Progenitor cell of endocrine pancreas (in vitro differentiated cells): Measurements from ENCODE around the gene HNRNPAB. TPM values are rescaled to one million over a fixed set of nuclear protein-coding genes. Genes with fewer than 3 reads are reported as not detected.
"Not testable (repeated sequence)": the region's sequence is repeated elsewhere in the genome, so short reads cannot be mapped to it uniquely, and the experiment has no call there.

Experiments
- DNase-seq: peaks from one replicate; pipeline ENCODE4 v3.0.0; 2021; ENCODE audit warnings: low spot score; ENCODE audit not compliant: unreplicated experiment
- H3K27ac Mint-ChIP-seq: 2 replicates; pipeline ENCODE4 v1.8.0; 2021; ENCODE audit warnings: mild to moderate bottlenecking, moderate library complexity, mixed read lengths
- H3K27me3 Mint-ChIP-seq: 2 replicates; pipeline ENCODE4 v1.8.0; 2021; ENCODE audit warnings: mixed read lengths
- H3K36me3 Mint-ChIP-seq: 2 replicates; pipeline ENCODE4 v1.8.0; 2022; ENCODE audit warnings: mixed read lengths; ENCODE audit not compliant: insufficient read depth
- H3K4me1 Mint-ChIP-seq: 2 replicates; pipeline ENCODE4 v1.8.0; 2021; ENCODE audit warnings: low read depth, mixed read lengths
- H3K4me3 Mint-ChIP-seq: 2 replicates; pipeline ENCODE4 v1.8.0; 2021; ENCODE audit warnings: low read depth, mild to moderate bottlenecking, moderate library complexity, mixed read lengths
- H3K9me3 Mint-ChIP-seq: 2 replicates; pipeline ENCODE4 v1.8.0; 2021; ENCODE audit warnings: low read depth, mixed read lengths
- total RNA-seq: library from RNA; stranded (reverse); gene quantifications from 2 replicates; pipeline ENCODE4 v1.2.1, GENCODE V29; 2021
- TF ChIP-seq, protein P1 (sequence below): fragments of 200-600 bp; sonication (generic); IDR thresholded peaks from one replicate; pipeline ENCODE4 v1.5.0; 2021; ENCODE audit warnings: antibody characterized with exemption, mild to moderate bottlenecking; ENCODE audit not compliant: unreplicated experiment

HNRNPAB gene
- total RNA-seq, 1 donor from 2014 or later = 214 TPM

DNA sequence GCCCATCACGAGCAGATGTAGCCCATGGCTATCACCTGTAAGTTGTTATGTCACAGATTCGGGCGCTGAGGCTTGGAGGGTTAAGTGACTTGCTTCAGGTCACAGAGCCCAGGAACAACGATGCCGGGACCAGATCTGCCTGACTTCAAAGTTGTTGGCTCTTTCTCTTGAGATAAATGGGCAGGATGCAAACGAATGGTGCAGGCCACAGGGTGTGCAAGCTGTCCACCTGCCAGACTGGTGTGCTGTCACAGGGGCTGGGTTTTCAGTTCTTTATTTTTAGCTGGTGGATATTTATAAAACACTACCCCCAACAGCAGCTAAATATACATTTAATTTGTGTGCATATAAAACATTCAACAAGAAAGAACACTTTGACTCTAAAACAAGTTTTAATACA is 45.9 kb downstream of the HNRNPAB start:
- no peak overlapping the region for H3K4me3 Mint-ChIP-seq
- TF ChIP-seq, protein P1, sequence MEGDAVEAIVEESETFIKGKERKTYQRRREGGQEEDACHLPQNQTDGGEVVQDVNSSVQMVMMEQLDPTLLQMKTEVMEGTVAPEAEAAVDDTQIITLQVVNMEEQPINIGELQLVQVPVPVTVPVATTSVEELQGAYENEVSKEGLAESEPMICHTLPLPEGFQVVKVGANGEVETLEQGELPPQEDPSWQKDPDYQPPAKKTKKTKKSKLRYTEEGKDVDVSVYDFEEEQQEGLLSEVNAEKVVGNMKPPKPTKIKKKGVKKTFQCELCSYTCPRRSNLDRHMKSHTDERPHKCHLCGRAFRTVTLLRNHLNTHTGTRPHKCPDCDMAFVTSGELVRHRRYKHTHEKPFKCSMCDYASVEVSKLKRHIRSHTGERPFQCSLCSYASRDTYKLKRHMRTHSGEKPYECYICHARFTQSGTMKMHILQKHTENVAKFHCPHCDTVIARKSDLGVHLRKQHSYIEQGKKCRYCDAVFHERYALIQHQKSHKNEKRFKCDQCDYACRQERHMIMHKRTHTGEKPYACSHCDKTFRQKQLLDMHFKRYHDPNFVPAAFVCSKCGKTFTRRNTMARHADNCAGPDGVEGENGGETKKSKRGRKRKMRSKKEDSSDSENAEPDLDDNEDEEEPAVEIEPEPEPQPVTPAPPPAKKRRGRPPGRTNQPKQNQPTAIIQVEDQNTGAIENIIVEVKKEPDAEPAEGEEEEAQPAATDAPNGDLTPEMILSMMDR = no peak
- H3K27ac Mint-ChIP-seq = no peak overlapping the region
- H3K27me3 Mint-ChIP-seq = peaks cover 3% of the 10 kb centered on the region
- no peaks in the 10 kb centered on the region for H3K36me3 Mint-ChIP-seq
- no peak for DNase-seq
- no peaks in the 10 kb centered on the region for H3K4me1 Mint-ChIP-seq
- H3K9me3 Mint-ChIP-seq = no peaks in the 10 kb centered on the region

DNA sequence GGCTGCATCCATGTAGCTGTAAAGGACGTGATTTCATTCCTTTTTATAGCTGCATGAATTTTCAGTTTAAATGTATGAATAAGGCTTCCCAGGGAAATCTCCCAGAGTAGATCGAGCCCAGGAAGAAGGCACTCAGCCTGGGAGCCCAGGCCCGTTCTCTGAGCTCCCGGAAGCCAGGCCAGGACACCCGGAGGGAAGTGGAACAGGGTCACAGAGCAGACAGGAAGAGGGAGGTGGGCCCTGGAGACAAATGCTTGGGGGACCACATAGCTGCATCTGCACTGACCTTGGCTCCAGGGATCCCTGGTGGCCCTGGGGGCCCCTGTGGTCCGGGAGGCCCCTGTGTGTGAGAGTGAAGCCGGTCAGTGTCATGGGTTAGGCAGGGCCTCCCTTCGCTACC is 47.9 kb downstream of the HNRNPAB start:
- TF ChIP-seq, protein P1 = no peak
- Mint-ChIP-seq H3K27ac (no peak overlapping the region), H3K36me3 (no peaks in the 10 kb centered on the region), H3K27me3 (peaks cover 3% of the 10 kb centered on the region), H3K4me3 (no peak overlapping the region), H3K4me1 (no peaks in the 10 kb centered on the region), H3K9me3 (no peaks in the 10 kb centered on the region)
- DNase-seq = no peak

DNA sequence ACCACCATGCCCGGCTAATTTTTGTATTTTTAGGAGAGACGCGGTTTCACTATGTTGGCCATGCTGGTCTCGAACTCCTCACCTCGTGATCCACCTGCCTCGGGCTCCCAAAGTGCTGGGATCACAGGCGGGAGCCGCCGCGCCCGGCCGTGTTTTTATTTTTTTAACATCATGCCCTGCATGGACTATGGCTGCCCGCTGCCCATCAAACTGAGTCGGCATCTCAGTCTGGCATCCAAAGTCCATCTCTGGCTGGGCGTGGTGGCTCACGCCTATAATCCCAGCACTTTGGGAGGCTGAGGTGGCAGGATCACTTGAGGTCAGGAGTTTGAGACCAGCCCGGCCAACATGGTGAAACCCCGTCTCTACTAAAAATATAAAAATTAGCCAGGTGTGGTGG is 49.3 kb downstream of the HNRNPAB start:
- not testable (repeated sequence) for H3K27me3 Mint-ChIP-seq, H3K36me3 Mint-ChIP-seq, DNase-seq, H3K4me3 Mint-ChIP-seq, H3K9me3 Mint-ChIP-seq, H3K27ac Mint-ChIP-seq, H3K4me1 Mint-ChIP-seq

DNA sequence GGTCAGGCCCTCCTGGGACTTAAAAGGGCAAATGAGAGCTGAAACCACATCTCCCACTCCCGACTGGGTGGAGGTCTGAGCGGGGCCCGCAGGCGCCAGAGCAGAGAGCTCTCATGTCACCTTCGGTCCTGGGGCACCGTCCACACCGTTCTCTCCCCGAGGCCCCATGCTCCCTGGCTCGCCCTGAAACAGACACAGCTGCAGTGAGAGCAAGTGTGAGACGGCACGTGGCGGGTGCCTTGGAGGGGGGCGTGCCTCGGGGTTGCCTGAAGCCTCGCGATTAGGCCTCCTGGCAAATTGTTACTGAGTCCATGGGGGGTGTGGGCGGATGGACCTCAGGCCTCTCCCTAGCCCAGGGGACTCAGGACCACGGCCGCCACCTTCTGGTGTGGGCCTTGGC is 52.4 kb downstream of the HNRNPAB start:
- Mint-ChIP-seq H3K27ac (no peak overlapping the region), H3K36me3 (no peaks in the 10 kb centered on the region), H3K4me3 (no peak overlapping the region), H3K27me3 (no peaks in the 10 kb centered on the region), H3K9me3 (no peaks in the 10 kb centered on the region), H3K4me1 (no peaks in the 10 kb centered on the region)
- TF ChIP-seq, protein P1 = no peak
- DNase-seq = no peak

DNA sequence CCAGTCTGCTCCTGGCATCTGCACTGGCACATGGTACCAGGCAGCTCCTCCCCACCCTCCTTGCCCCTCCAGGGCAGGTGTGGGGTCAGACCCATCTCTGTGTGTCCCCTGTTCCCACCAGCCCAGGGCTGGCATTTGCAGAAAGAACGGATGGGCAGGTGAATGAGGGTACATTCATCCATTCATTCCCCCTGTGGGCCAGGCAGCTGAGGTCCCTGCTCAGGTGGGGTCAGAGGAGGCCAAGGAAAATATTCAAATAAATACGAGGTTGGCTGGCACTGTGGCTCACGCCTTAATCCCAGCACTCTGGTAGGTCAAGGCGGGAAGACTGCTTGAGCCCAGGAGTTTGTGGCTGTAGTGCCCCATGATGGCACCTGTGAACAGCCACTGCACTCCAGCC is 53.3 kb downstream of the HNRNPAB start:
- no peaks in the 10 kb centered on the region for H3K36me3 Mint-ChIP-seq
- DNase-seq = no peak
- H3K27me3 Mint-ChIP-seq = no peaks in the 10 kb centered on the region
- H3K9me3 Mint-ChIP-seq = no peaks in the 10 kb centered on the region
- peaks cover 1% of the 10 kb centered on the region for H3K4me1 Mint-ChIP-seq
- H3K27ac Mint-ChIP-seq = no peak overlapping the region
- TF ChIP-seq, protein P1 = no peak
- no peak overlapping the region for H3K4me3 Mint-ChIP-seq

DNA sequence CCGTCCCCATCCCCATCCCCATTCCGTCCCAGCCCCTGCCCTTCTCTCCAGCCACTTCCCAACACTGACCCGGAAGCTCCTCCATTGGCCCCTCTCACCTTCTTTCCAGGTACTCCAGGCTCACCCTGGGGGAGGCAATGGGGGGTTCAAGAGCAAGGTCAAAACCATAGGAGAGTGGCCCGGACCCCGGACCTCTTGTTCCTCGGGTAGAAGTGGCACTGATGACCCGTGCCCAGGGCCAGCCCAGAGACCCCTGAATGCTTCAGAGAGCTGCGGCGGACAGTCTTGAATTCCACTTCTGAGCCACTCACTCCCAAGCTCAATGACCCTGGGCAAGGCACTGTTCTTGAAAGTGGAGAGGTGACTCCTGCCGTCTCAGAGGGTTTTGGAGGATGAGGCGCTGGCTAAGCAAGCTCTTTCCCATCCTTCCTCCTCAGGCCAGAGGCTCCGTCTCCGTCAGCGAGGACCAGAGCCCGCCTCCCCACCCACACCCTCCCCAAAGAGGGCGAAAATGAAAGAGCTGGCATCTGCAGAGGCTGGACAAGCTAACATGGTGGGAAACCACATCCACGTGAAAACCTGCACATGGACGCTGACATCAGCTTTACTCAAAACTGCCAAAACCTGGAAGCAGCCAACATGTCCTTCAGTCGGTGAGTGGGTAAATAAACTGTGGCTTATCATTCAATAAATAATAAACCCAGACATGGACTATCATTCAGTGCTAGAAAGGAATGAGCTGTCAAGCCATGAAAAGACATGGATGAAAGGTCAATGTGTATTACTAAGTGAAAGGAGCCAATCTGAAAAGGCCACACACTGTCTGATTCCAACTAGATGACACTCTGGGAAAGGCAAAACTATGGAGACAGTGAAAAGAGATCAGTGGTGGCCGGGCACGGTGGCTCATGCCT is 55.5 kb downstream of the HNRNPAB start:
- DNase-seq = no peak
- Mint-ChIP-seq H3K36me3 (no peaks in the 10 kb centered on the region), H3K4me3 (no peak overlapping the region), H3K9me3 (no peaks in the 10 kb centered on the region), H3K4me1 (peaks cover 1% of the 10 kb centered on the region), H3K27ac (no peak overlapping the region), H3K27me3 (peaks cover under 1% of the 10 kb centered on the region)
- TF ChIP-seq, protein P1 = no peak
